Muscle of leg (tissue), 11 donors: Measurements from ENCODE around the gene NXPH4. TPM values are rescaled to one million over a fixed set of nuclear protein-coding genes. Genes with fewer than 3 reads are reported as not detected.

Experiments
- DNase-seq: peaks from one replicate; pipeline ENCODE4 v3.0.0; 2013
- H3K27ac ChIP-seq: one replicate; pipeline ENCODE4 v1.5.1; 2013; ENCODE audit warnings: mild to moderate bottlenecking, low read length, control low read depth
- H3K27me3 ChIP-seq: one replicate; pipeline ENCODE4 v1.6.1; 2013; ENCODE audit warnings: low read length; ENCODE audit not compliant: control insufficient read depth, insufficient read depth
- H3K36me3 ChIP-seq: one replicate; pipeline ENCODE4 v1.6.1; 2013; ENCODE audit warnings: low read length; ENCODE audit not compliant: control insufficient read depth, insufficient read depth
- H3K4me1 ChIP-seq: one replicate; pipeline ENCODE4 v1.6.1; 2013; ENCODE audit warnings: low read length; ENCODE audit not compliant: control insufficient read depth, insufficient read depth
- H3K4me3 ChIP-seq: one replicate; pipeline ENCODE4 v1.5.1; 2013; ENCODE audit warnings: low read length, control low read depth
- H3K9me3 ChIP-seq: replicated peaks from 2 replicates; pipeline ENCODE4 v1.6.1; 2013; ENCODE audit warnings: low read depth, low read length; ENCODE audit not compliant: control insufficient read depth
- WGBS: methylation state at CpG from one replicate; pipeline ENCODE4 v1.1.5; 2013; ENCODE audit warnings: missing lambda C conversion rate; ENCODE audit not compliant: insufficient coverage; 5-methylcytosine and 5-hydroxymethylcytosine counted together
- polyA plus RNA-seq, 8 donors: library from polyadenylated mRNA; unstranded; fragments of 120-200 nt; gene quantifications; one replicate each; pipeline versions ENCODE4 v1.2.1 to v1.2.3, GENCODE V29; 2013; ENCODE audit warnings: inconsistent platforms in 1 of 8, low replicate concordance in 1 of 8; ENCODE audit not compliant: insufficient read length in 8 of 8, insufficient read depth in 1 of 8
- total RNA-seq: library from RNA; stranded (reverse); fragments of 120-200 nt; gene quantifications from one replicate; pipeline ENCODE4 v1.2.4, GENCODE V29; 2013

Gene NXPH4
- total and polyA plus RNA-seq, 9 donors, result 1.2 to 5.6 (median 3.9) TPM

GRCh38 chr12:57236925-57237595 lies 20.5 kb downstream of the NXPH4 start:
- 7% methylated on average over 3 of the region's 9 CpGs for WGBS
- no peak overlapping the region for H3K27ac ChIP-seq
- peak; percentile 71 for DNase-seq
- no peaks in the 10 kb centered on the region for H3K9me3 ChIP-seq
- H3K4me1 ChIP-seq, result peaks cover 73% of the 10 kb centered on the region
- peaks cover 35% of the 10 kb centered on the region for H3K36me3 ChIP-seq
- H3K4me3 ChIP-seq, result peak overlapping the region; percentile 15
- peaks cover 74% of the 10 kb centered on the region for H3K27me3 ChIP-seq

GRCh38 chr12:57237596-57237931 lies 21.0 kb downstream of the NXPH4 start:
- H3K27me3 ChIP-seq, result peaks cover 79% of the 10 kb centered on the region
- peaks cover 78% of the 10 kb centered on the region for H3K4me1 ChIP-seq
- no peaks in the 10 kb centered on the region for H3K9me3 ChIP-seq
- no CpG with 5 or more reads among the region's 5 CpGs for WGBS
- H3K27ac ChIP-seq, result no peak overlapping the region
- no peak overlapping the region for H3K4me3 ChIP-seq
- peaks cover 30% of the 10 kb centered on the region for H3K36me3 ChIP-seq
- no peak for DNase-seq

GRCh38 chr12:57237932-57238853 lies 21.6 kb downstream of the NXPH4 start:
- H3K27me3 ChIP-seq, result peaks cover 85% of the 10 kb centered on the region
- no peak for DNase-seq
- H3K36me3 ChIP-seq, result peaks cover 23% of the 10 kb centered on the region
- 8% methylated on average over 29 of the region's 63 CpGs for WGBS
- no peak overlapping the region for H3K27ac ChIP-seq
- no peaks in the 10 kb centered on the region for H3K9me3 ChIP-seq
- H3K4me3 ChIP-seq, result peak overlapping the region; percentile 18
- H3K4me1 ChIP-seq, result peaks cover 85% of the 10 kb centered on the region

- 3% methylated on average over 39 of the region's 47 CpGs for WGBS
- H3K4me1 ChIP-seq, result peaks cover 88% of the 10 kb centered on the region
- H3K9me3 ChIP-seq, result no peaks in the 10 kb centered on the region
- peaks cover 93% of the 10 kb centered on the region for H3K27me3 ChIP-seq
- peak overlapping the region; percentile 18 for H3K4me3 ChIP-seq
- no peak overlapping the region for H3K27ac ChIP-seq
- peak; percentile 91 for DNase-seq
- H3K36me3 ChIP-seq, result peaks cover 19% of the 10 kb centered on the region
These were observed 22.4 kb downstream of the NXPH4 start for GRCh38 chr12:57238854-57239554.

GRCh38 chr12:57239587-57240065 lies 23.0 kb downstream of the NXPH4 start:
- 4% methylated on average over 10 of the region's 14 CpGs for WGBS
- H3K4me3 ChIP-seq, result peak overlapping the region; percentile 52
- no peak overlapping the region for H3K27ac ChIP-seq
- H3K36me3 ChIP-seq, result peaks cover 18% of the 10 kb centered on the region
- peaks cover 99% of the 10 kb centered on the region for H3K27me3 ChIP-seq
- peaks cover 94% of the 10 kb centered on the region for H3K4me1 ChIP-seq
- no peak for DNase-seq
- no peaks in the 10 kb centered on the region for H3K9me3 ChIP-seq

GRCh38 chr12:57240066-57240921 lies 23.7 kb downstream of the NXPH4 start:
- Histone ChIP-seq H3K27ac (no peak overlapping the region), H3K9me3 (no peaks in the 10 kb centered on the region), H3K4me3 (peak overlapping the region; percentile 52), H3K36me3 (peaks cover 16% of the 10 kb centered on the region), H3K4me1 (peaks cover 93% of the 10 kb centered on the region), H3K27me3 (peaks cover 95% of the 10 kb centered on the region)
- under 1% methylated on average over 52 of the region's 72 CpGs for WGBS
- peak; percentile 75 for DNase-seq

- H3K4me3 ChIP-seq, result peak overlapping the region; percentile 52
- peaks cover 89% of the 10 kb centered on the region for H3K4me1 ChIP-seq
- WGBS, result 10% methylated on average over 13 of the region's 19 CpGs
- peaks cover 88% of the 10 kb centered on the region for H3K27me3 ChIP-seq
- H3K9me3 ChIP-seq, result no peaks in the 10 kb centered on the region
- H3K36me3 ChIP-seq, result peaks cover 18% of the 10 kb centered on the region
- no peak overlapping the region for H3K27ac ChIP-seq
- no peak for DNase-seq
These were observed 24.4 kb downstream of the NXPH4 start for GRCh38 chr12:57240926-57241401.

- H3K36me3 ChIP-seq, result peaks cover 20% of the 10 kb centered on the region
- WGBS, result 14% methylated on average over 13 of the region's 48 CpGs
- H3K27me3 ChIP-seq, result peaks cover 81% of the 10 kb centered on the region
- no peak for DNase-seq
- no peaks in the 10 kb centered on the region for H3K9me3 ChIP-seq
- no peak overlapping the region for H3K4me3 ChIP-seq
- H3K27ac ChIP-seq, result no peak overlapping the region
- peaks cover 83% of the 10 kb centered on the region for H3K4me1 ChIP-seq
These were observed 25.1 kb downstream of the NXPH4 start for GRCh38 chr12:57241402-57242310.
